IPS-18c (cell line): ENCODE results near the gene MEIS1.

Source experiments
- H3K4me3 ChIP-seq: 2 replicates; pipeline ENCODE4 v1.7.0; 2013; ENCODE audit warnings: low read depth, mild to moderate bottlenecking, low read length, moderate library complexity; ENCODE audit not compliant: insufficient read depth
- H3K9me3 ChIP-seq: one replicate; pipeline ENCODE4 v1.6.1; 2013; ENCODE audit warnings: mild to moderate bottlenecking, low read length, moderate library complexity; ENCODE audit not compliant: control insufficient read depth, insufficient read depth

The MEIS1 gene

DNA sequence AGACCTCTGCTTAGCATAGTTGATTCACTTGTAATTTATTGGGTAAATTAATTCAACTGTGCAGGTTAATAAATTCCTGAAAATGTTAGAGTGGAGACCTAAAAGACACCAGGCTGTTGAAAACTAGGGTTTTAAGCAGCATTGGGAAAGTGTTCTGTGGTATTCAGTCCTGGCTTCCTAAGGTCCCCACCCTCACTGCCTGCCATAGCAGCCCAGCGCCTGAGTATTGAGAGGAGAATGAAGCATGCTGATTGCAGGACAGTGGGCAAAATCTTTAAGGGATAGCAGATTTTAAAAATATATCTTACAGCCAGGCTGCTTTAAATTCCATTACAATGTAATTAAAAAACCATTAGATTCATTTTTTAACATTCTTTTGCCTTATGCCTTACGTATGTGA lies 20.6 kb downstream of the MEIS1 start:
- H3K9me3 ChIP-seq: no peaks in the 10 kb centered on the region
- H3K4me3 ChIP-seq: no peak overlapping the region

DNA sequence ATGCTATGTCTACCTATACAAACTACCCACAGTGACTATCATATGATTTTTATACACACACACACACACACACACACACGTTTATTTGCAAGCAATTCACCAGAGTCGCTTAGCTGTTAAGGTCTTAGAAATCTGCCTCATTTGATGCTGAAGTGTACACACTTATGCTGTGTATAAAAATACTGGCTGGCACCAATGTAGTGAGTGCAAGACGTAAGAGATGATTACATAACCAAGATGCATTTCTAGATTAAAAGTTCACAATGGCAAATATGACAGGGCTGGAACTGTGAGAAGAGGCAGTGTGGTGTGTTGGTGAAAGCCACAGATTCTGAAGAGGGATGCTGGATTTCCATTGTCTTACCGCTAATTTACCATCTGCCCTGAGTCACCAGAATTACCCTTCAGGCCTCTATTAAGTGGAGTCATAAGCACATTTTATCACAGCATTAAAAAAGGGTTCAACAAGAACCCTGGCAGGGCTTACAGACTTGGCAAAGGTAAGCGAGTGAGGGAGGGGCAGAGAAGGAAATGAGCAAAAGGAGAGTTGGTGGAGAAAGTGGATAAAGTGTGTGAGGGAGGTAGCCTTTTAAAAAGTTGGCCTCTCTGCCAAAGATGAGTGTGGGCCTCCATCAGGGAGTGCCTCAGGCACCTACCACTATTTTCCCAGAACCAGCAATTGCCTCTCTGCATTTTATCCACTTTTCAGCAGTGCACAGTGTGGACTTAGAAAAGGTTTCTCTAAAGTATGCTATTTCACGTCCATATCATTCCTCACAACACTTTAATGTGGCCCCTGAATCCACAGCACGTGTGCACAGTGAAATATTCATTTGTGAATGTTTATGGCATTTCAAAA lies 21.5 kb downstream of the MEIS1 start:
- no peaks in the 10 kb centered on the region for H3K9me3 ChIP-seq

GRCh38 chr2:66457545-66457944 lies 22.6 kb downstream of the MEIS1 start:
- Histone ChIP-seq H3K4me3 (no peak overlapping the region), H3K9me3 (no peaks in the 10 kb centered on the region)

More for the DNA sequence above, 21.5 kb downstream of the MEIS1 start:
- no peak overlapping the region for H3K4me3 ChIP-seq

GRCh38 chr2:66460031-66460430 lies 25.1 kb downstream of the MEIS1 start:
- H3K9me3 ChIP-seq: no peaks in the 10 kb centered on the region
- H3K4me3 ChIP-seq: no peak overlapping the region

DNA sequence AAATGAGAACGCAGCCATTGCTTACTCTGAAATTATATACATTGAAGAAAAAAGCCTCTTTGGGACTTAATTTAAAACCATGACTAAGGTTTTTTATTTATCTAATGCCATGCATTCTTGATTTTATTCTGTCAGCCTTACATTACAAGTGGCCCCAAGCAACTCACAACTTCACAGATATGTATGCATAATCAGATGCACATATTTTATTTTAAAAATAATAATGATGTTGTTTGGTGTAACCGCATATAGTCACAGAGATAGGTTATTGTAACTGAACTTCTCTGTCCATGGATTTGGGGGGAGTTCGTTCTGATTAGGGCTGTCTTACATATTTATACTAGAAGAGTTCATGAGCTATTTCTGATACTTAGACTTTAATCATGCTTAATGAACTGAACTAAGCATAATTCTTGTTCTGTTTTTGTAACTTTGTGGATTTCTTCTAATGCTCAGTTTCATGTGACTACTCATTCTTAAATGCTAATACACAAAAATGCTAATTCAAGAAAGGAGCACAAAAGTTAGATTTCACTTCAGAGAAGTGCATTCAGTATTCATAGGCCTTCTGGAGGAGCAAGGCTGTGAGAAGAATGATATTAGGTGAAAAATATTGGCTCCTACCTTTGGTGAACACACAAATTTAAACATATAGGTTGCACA lies 26.2 kb downstream of the MEIS1 start:
- H3K4me3 ChIP-seq: no peak overlapping the region

GRCh38 chr2:66461664-66462500 lies 27.0 kb downstream of the MEIS1 start:
- Histone ChIP-seq H3K4me3 (no peak overlapping the region), H3K9me3 (no peaks in the 10 kb centered on the region)

More for the DNA sequence above, 26.2 kb downstream of the MEIS1 start:
- no peaks in the 10 kb centered on the region for H3K9me3 ChIP-seq

DNA sequence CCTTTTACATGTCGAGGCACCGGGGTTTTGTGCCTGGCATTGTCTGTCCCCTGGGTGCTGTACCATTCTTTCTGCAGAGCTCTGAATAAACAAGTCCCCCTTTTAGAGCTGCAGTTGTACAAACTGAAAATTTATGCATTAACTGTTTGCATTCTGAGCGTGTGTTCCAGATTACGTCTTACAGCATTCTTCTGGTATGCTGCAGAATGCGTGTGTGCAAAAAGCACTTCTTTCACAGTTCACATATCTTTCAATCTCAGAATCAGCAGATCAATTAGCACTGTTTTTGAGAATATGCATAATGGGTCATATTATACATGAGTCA lies 27.5 kb downstream of the MEIS1 start:
- Histone ChIP-seq H3K4me3 (no peak overlapping the region), H3K9me3 (no peaks in the 10 kb centered on the region)

DNA sequence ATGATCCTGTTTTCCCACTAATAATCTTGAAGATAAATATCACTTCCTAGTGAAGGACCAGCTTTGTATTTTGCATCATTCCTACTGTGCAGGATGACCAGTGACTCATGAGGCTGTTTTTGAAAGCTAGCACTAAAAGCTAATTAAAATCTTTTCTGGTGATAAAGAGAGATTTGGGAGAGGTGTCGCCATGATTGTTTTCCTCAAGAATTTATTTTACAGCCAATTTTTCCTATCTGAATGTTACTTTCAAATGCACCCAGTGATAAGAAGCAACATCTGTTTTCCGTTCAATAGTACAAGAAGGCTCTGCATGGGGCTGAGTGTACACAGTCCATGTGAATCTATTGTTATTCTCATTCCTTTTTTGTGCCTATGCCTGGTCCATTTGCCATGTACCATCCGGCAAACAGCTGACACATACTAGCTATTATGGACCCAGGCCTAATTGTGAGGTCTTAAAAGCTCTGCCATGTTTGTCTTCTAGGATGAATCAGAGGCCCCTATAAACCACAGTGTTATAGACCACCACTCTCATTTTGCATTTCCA lies 28.4 kb downstream of the MEIS1 start:
- H3K9me3 ChIP-seq: no peaks in the 10 kb centered on the region
- no peak overlapping the region for H3K4me3 ChIP-seq

GRCh38 chr2:66464930-66465637 lies 30.2 kb downstream of the MEIS1 start:
- Histone ChIP-seq H3K4me3 (no peak overlapping the region), H3K9me3 (no peaks in the 10 kb centered on the region)

- H3K4me3 ChIP-seq: no peak overlapping the region
- H3K9me3 ChIP-seq: no peaks in the 10 kb centered on the region
These were observed 31.5 kb downstream of the MEIS1 start for GRCh38 chr2:66466433-66466832.

- Histone ChIP-seq H3K9me3 (no peaks in the 10 kb centered on the region), H3K4me3 (no peak overlapping the region)
These were observed 32.8 kb downstream of the MEIS1 start for GRCh38 chr2:66467718-66468117.

DNA sequence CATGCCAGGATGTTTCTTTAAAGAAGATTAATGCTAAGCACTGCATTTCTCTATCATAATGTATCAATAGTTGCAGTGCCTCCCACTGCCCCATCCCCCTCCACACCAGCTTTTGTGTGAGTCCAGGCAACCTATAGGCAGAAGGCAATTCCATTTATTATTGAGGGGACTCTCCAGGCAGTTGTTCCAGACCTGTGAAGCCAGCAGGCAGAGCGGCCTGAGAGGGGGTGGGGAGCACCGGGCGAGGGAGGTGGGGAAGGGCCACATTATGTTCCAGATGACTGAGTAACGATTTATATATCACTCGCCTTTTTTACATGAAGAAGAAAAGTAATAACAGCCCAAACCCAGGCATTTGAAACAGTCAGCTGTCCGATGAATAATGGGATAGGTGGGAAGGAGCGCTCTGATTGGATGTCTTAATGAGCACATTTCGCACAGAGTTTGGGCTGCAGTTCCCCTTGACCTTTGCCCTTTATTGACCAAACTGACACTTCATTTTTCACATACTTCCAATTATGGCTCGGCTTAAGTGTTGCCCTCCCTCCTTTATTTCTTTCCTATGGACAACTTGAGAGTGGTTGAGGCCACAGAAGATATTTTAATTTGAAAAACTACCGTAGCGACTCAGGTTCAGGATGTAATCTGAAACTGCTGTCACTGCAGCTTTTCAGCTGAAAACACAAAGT lies 34.4 kb downstream of the MEIS1 start:
- Histone ChIP-seq H3K4me3 (no peak overlapping the region), H3K9me3 (no peaks in the 10 kb centered on the region)

- Histone ChIP-seq H3K9me3 (no peaks in the 10 kb centered on the region), H3K4me3 (no peak overlapping the region)
These were observed 35.3 kb downstream of the MEIS1 start for GRCh38 chr2:66470199-66470598.

- Histone ChIP-seq H3K4me3 (no peak overlapping the region), H3K9me3 (no peaks in the 10 kb centered on the region)
These were observed 37.4 kb downstream of the MEIS1 start for GRCh38 chr2:66472225-66472843.

- H3K9me3 ChIP-seq: no peaks in the 10 kb centered on the region
- no peak overlapping the region for H3K4me3 ChIP-seq
These were observed 42.4 kb downstream of the MEIS1 start for GRCh38 chr2:66477135-66477842.

- Histone ChIP-seq H3K4me3 (no peak overlapping the region), H3K9me3 (no peaks in the 10 kb centered on the region)
These were observed 43.4 kb downstream of the MEIS1 start for GRCh38 chr2:66478299-66478698.
